Breast epithelium (tissue), 4 donors: ENCODE results near the gene XPC. TPM values are rescaled to one million over a fixed set of nuclear protein-coding genes. Genes with fewer than 3 reads are reported as not detected.

ENCODE experiments used
- DNase-seq, 2 donors: peaks; one replicate each; pipeline ENCODE4 v3.0.0-alpha.2; 2019; ENCODE audit warnings: low spot score in 2 of 2
- H3K27ac ChIP-seq, 2 donors: fragments of 200-600 bp; sonication (generic) in 1 of 2; one replicate each; pipeline ENCODE4 v1.5.1; 2016 to 2019; ENCODE audit warnings: mild to moderate bottlenecking in 1 of 2
- H3K27me3 ChIP-seq, 2 donors: fragments of 200-600 bp; sonication (generic) in 1 of 2; one replicate each; pipeline versions ENCODE4 v1.5.1 to v1.6.0; 2017 to 2019; ENCODE audit warnings: control low read depth in 1 of 2, mild to moderate bottlenecking in 1 of 2
- H3K36me3 ChIP-seq: fragments of 200-600 bp; one replicate; pipeline ENCODE4 v1.5.1; 2019
- H3K4me1 ChIP-seq, 2 donors: fragments of 200-600 bp; sonication (generic); one replicate each; pipeline ENCODE4 v1.5.1; 2016 to 2019; ENCODE audit warnings: control low read depth in 1 of 2
- H3K4me3 ChIP-seq, 3 donors: fragments of 200-600 bp; sonication (generic); 1 replicate in 2 of 3; 2 replicates in 1 of 3; pipeline ENCODE4 v1.5.1; 2016 to 2019; ENCODE audit warnings: mild to moderate bottlenecking in 3 of 3, moderate library complexity in 2 of 3
- H3K9me3 ChIP-seq, 2 donors: fragments of 200-600 bp; sonication (generic) in 1 of 2; one replicate each; pipeline ENCODE4 v1.5.1; 2016 to 2019; ENCODE audit warnings: control low read depth in 1 of 2
- POLR2A ChIP-seq: fragments of 450-650 bp; IDR thresholded peaks from one replicate; pipeline ENCODE4 v1.6.1; 2016; ENCODE audit warnings: antibody characterized with exemption, mild to moderate bottlenecking, moderate library complexity
- POLR2AphosphoS5 ChIP-seq, 3 donors: sonication (generic); formaldehyde crosslinking; IDR thresholded peaks; one replicate each; pipeline ENCODE4 v1.6.1; 2017; ENCODE audit warnings: antibody characterized with exemption in 3 of 3
- intact Hi-C: fragments of 100-400 bp; cut with DNase I; formaldehyde crosslinking; loops from one replicate; pipeline ENCODE4 v1.15.1; 2023; ENCODE audit warnings: low total_unique reads
- total RNA-seq, 3 donors: library from RNA; depleted of rRNA; stranded (reverse); fragments of >200 nt; gene quantifications; one replicate each; pipeline ENCODE4 v1.1.0, GENCODE V29; 2016
- TF ChIP-seq, protein P1 (sequence below), 3 donors: fragments of 450-650 bp; IDR thresholded peaks; one replicate each; pipeline ENCODE4 v1.5.1; 2016 to 2017; ENCODE audit warnings: antibody characterized with exemption in 3 of 3, mild to moderate bottlenecking in 3 of 3, moderate library complexity in 3 of 3

Gene XPC
- total RNA-seq, 3 donors from 2014 or later, result 57.4 to 74.2 (median 61.3) TPM

DNA sequence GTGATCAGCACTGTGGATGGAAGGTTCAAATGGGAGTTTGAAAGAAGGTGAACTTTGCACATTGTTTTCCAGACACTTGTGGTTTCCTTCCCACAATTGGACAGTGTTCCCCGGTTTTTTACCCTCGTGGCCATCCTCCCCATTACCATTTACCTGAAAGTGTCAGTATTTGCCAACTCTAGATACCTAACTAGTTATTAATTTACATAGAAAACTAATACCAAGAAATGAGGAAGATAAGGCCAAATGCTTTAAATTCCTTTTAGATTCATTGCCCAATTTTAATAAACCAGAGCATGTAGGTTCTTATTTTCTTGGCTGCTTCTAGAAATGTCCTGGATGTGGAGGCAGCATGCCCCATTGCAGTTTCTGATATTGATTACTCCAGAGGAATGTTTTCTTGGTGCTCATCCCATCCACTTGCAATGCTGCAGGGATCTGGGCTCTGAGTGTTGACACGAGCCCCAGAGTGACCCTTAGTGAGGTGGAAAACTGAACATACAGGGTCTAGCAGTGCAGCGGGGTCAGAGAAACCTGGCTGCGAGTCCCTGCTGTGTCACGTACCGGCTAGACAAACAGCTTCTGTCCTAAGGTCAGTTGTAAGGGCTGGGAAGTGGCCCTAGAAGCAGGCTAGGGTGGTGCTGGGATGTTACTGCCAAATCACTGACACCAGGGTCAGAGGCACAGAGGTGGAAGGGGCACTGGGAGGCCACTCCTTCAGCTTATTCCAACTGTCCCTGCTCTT, 23.7 kb upstream of the XPC start:
- H3K36me3 ChIP-seq, result no peaks in the 10 kb centered on the region
- intact Hi-C loops, result no loop called here

DNA sequence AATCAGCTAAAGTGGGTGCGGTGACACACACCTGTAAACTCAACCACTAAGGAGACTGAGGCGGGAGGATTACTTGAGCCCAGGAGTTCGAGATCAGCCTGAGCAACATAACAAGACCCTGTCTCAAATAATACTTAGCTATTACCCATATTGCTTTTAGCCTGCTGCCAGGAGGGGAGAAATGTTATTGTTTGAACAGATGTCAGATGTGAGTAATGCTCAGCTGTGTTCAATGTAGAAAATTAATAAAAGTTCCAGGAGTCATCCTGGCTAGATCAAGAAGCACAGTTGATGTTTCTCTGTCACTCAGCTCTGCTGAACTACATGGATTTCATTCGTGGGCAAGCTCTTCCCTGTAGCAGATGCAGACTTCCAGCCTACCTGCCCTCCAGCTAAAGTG, 22.4 kb upstream of the XPC start:
- no peaks in the 10 kb centered on the region for H3K27me3 ChIP-seq
- DNase-seq, result no peak
- no peak overlapping the region for H3K4me3 ChIP-seq
- no peaks in the 10 kb centered on the region for H3K36me3 ChIP-seq
- intact Hi-C loops, result no loop called here
- no peaks in the 10 kb centered on the region for H3K9me3 ChIP-seq
- peak overlapping the region; percentile 82 to 83 for H3K27ac ChIP-seq
- peaks cover 0 to 15% of the 10 kb centered on the region in 2 donors for H3K4me1 ChIP-seq
- TF ChIP-seq POLR2AphosphoS5 (IDR thresholded peaks at IDR 0.05) (no peak), POLR2A (no peak)
- TF ChIP-seq, protein P1, sequence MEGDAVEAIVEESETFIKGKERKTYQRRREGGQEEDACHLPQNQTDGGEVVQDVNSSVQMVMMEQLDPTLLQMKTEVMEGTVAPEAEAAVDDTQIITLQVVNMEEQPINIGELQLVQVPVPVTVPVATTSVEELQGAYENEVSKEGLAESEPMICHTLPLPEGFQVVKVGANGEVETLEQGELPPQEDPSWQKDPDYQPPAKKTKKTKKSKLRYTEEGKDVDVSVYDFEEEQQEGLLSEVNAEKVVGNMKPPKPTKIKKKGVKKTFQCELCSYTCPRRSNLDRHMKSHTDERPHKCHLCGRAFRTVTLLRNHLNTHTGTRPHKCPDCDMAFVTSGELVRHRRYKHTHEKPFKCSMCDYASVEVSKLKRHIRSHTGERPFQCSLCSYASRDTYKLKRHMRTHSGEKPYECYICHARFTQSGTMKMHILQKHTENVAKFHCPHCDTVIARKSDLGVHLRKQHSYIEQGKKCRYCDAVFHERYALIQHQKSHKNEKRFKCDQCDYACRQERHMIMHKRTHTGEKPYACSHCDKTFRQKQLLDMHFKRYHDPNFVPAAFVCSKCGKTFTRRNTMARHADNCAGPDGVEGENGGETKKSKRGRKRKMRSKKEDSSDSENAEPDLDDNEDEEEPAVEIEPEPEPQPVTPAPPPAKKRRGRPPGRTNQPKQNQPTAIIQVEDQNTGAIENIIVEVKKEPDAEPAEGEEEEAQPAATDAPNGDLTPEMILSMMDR (IDR thresholded peaks at IDR 0.05), result no peak

More for the DNA sequence above, 23.7 kb upstream of the XPC start:
- H3K4me1 ChIP-seq, result peaks cover 0 to 15% of the 10 kb centered on the region in 2 donors
- peak overlapping the region; percentile 82 to 87 for H3K27ac ChIP-seq
- H3K4me3 ChIP-seq, result no peak overlapping the region
- DNase-seq, result peak in 1 of 2 donors; percentile 64
- H3K27me3 ChIP-seq, result no peaks in the 10 kb centered on the region
- TF ChIP-seq POLR2A (no peak), POLR2AphosphoS5 (IDR thresholded peaks at IDR 0.05) (peak in 1 of 3 donors; percentile 64)
- H3K9me3 ChIP-seq, result no peaks in the 10 kb centered on the region

GRCh38 chr3:14200276-14200675, 21.9 kb upstream of the XPC start:
- TF ChIP-seq POLR2AphosphoS5 (IDR thresholded peaks at IDR 0.05) (no peak), POLR2A (no peak)
- TF ChIP-seq, protein P1 (IDR thresholded peaks at IDR 0.05), result no peak
- H3K27me3 ChIP-seq, result no peaks in the 10 kb centered on the region
- no peak for DNase-seq
- no peaks in the 10 kb centered on the region for H3K36me3 ChIP-seq
- intact Hi-C loops, result no loop called here
- no peak overlapping the region for H3K4me3 ChIP-seq
- H3K4me1 ChIP-seq, result peaks cover 0 to 15% of the 10 kb centered on the region in 2 donors
- H3K27ac ChIP-seq, result peak overlapping the region; percentile 82 to 83
- H3K9me3 ChIP-seq, result no peaks in the 10 kb centered on the region

DNA sequence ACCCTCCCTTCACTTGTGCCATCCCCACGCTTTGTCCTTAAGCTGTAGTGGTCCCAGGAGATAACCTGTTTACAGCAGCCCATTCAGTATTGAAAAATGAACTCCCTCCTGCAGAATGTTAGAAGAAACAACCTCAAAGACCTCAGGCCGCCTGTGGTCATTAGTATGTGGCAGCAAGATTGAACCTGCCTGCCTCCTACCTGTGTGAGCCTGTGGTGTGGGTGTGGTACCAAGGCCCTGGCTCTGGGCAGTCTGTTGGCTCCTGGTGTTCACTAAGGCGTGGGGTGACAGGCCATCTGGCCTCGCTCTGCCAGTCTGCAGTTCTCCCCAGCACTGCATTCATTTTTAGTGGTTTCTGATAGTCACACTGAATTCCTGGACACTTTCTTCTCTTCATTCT, 21.2 kb upstream of the XPC start:
- peak in 1 of 2 donors; percentile 82 for DNase-seq
- intact Hi-C loops, result no loop called here
- Histone ChIP-seq H3K4me3 (no peak overlapping the region), H3K9me3 (no peaks in the 10 kb centered on the region), H3K4me1 (peaks cover 0 to 15% of the 10 kb centered on the region in 2 donors), H3K36me3 (no peaks in the 10 kb centered on the region), H3K27me3 (no peaks in the 10 kb centered on the region), H3K27ac (peak overlapping the region; percentile 82 to 83)
- TF ChIP-seq, protein P1 (IDR thresholded peaks at IDR 0.05), result no peak
- TF ChIP-seq POLR2A, result no peak
- no peak for TF ChIP-seq POLR2AphosphoS5 (IDR thresholded peaks at IDR 0.05)

DNA sequence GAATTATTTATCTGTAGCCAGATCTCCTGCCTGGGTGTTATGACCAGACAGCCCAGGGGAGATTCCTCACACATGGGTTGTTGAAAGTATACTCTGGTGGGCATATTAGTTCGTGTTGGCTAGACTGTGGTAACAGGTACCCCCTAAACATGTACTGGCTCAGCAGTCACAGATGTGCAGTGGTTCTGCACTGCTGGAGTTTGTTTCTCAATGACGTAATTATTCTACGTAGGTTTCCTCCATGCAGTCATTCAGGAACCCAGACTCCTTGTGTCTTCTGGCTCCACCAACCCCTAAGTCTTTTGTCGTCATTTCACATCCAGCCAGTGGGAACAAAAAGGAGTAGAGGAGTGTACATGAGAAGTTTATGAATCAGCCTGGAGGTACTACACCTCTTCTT, 16.5 kb upstream of the XPC start:
- intact Hi-C loops, result no loop called here
- Histone ChIP-seq H3K9me3 (no peaks in the 10 kb centered on the region), H3K4me3 (no peak overlapping the region), H3K27me3 (no peaks in the 10 kb centered on the region), H3K4me1 (no peaks in the 10 kb centered on the region), H3K27ac (peak overlapping the region in 1 of 2 donors; percentile 13), H3K36me3 (no peaks in the 10 kb centered on the region)
- no peak for DNase-seq
- TF ChIP-seq POLR2A (no peak), POLR2AphosphoS5 (IDR thresholded peaks at IDR 0.05) (no peak)
- TF ChIP-seq, protein P1 (IDR thresholded peaks at IDR 0.05), result no peak
